HCT116 (cell line): Measurements from ENCODE around the gene C6orf118. TPM values are rescaled to one million over a fixed set of nuclear protein-coding genes. Genes with fewer than 3 reads are reported as not detected.

Source experiments
- ATAC-seq: fragments of 200-7000 bp; cut with Tn5 transposase; 2 replicates; pipeline ENCODE4 v1.9.1; 2020; ENCODE audit warnings: mild to moderate bottlenecking, moderate library complexity
- BruUV-seq: library from RNA; stranded (reverse); fragments of 400-500 nt; replicated peaks from 2 replicates; lab custom pipeline; 2021; lab: Mats Ljungman, UMichigan
- CTCF ChIA-PET: fragments of 300-600 bp; sonication (Branson Sonifier 250); formaldehyde crosslinking; loops from one replicate; lab custom pipeline; 2021; ENCODE audit warnings: antibody characterized with exemption; lab: Charles Lee
- POLR2A ChIA-PET: fragments of 300-600, 350-600 bp; sonication (Branson Sonifier 250); formaldehyde crosslinking; loops from one replicate; lab custom pipeline; 2021; ENCODE audit warnings: antibody characterized with exemption; lab: Charles Lee
- RAD21 ChIA-PET, 2 experiments: fragments of 300-600 bp; sonication (Branson Sonifier 250); formaldehyde crosslinking; loops; one replicate each; lab custom pipeline; 2023; ENCODE audit warnings: low total read pairs in 2 of 2; ENCODE audit not compliant: uncharacterized antibody in 2 of 2, unreplicated experiment in 2 of 2, low non-redundant PET in 1 of 2; lab: Charles Lee
- DNase-seq: peaks from one replicate; pipeline ENCODE4 v3.0.0-alpha.2; 2010; ENCODE audit warnings: low read depth, low spot score
- H2AFZ ChIP-seq: fragments of 200-600 bp; shearing (Covaris generic), sonication (generic); 2 replicates; pipeline ENCODE4 v1.6.1; 2017; ENCODE audit warnings: low read depth, mixed run types, mixed read lengths, antibody characterized with exemption, low read length; ENCODE audit not compliant: poor library complexity, severe bottlenecking
- H3K27ac ChIP-seq: 2 replicates; pipeline ENCODE4 v1.5.1; 2012; ENCODE audit warnings: low read depth, low read length
- H3K27me3 ChIP-seq: fragments of 200-600 bp; sonication (generic); 2 replicates; pipeline ENCODE4 v1.6.1; 2016; ENCODE audit warnings: mixed run types, low read length, mixed read lengths; ENCODE audit not compliant: insufficient read depth
- H3K36me3 ChIP-seq, 2 experiments: fragments of 200-500 bp in 1 of 2; fragments of 200-600 bp in 1 of 2; sonication (Bioruptor generic) in 1 of 2; sonication (generic) in 1 of 2; 2 replicates each; pipeline versions ENCODE4 v1.5.1 to v1.6.1; 2014 to 2016; ENCODE audit warnings: low read length in 2 of 2, inconsistent platforms in 1 of 2, mixed read lengths in 1 of 2, mixed run types in 1 of 2; ENCODE audit not compliant: insufficient read depth in 2 of 2, control insufficient read depth in 1 of 2
- H3K4me1 ChIP-seq, 2 experiments: fragments of 200-600 bp in 1 of 2; sonication (generic) in 1 of 2; 2 replicates each; pipeline versions ENCODE4 v1.5.1 to v1.6.1; 2012 to 2017; ENCODE audit warnings: low read length in 2 of 2, inconsistent platforms in 1 of 2, mild to moderate bottlenecking in 1 of 2, mixed read lengths in 1 of 2, mixed run types in 1 of 2, moderate library complexity in 1 of 2; ENCODE audit not compliant: insufficient read depth in 2 of 2, control insufficient read depth in 1 of 2
- H3K4me2 ChIP-seq: fragments of 200-600 bp; sonication (generic); 2 replicates; pipeline ENCODE4 v1.6.1; 2017; ENCODE audit warnings: mixed run types, low read length, mixed read lengths
- H3K4me3 ChIP-seq, 2 experiments: fragments of 200-600 bp in 1 of 2; sonication (generic) in 1 of 2; replicated peaks in 1 of 2; 2 replicates each; pipeline ENCODE4 v1.5.1; 2011 to 2016; ENCODE audit warnings: low read length in 2 of 2, control low read depth in 1 of 2, low read depth in 1 of 2, mild to moderate bottlenecking in 1 of 2, mixed read lengths in 1 of 2, mixed run types in 1 of 2
- H3K79me2 ChIP-seq: fragments of 200-600 bp; sonication (generic); 2 replicates; pipeline ENCODE4 v1.6.1; 2017; ENCODE audit warnings: mild to moderate bottlenecking, mixed run types, low read length, moderate library complexity, mixed read lengths; ENCODE audit not compliant: insufficient read depth
- H3K9ac ChIP-seq: fragments of 200-600 bp; sonication (generic); 2 replicates; pipeline ENCODE4 v1.6.1; 2016; ENCODE audit warnings: low read length, mixed read lengths
- H3K9me2 ChIP-seq: fragments of 200-600 bp; sonication (generic), shearing (Covaris generic); 2 replicates; pipeline ENCODE4 v1.6.1; 2017; ENCODE audit warnings: mixed run types, mild to moderate bottlenecking, moderate library complexity; ENCODE audit not compliant: insufficient read depth
- H3K9me3 ChIP-seq, 2 experiments: fragments of 200-500 bp in 1 of 2; fragments of 200-600 bp in 1 of 2; sonication (Bioruptor generic) in 1 of 2; sonication (generic) in 1 of 2; 2 replicates each; pipeline ENCODE4 v1.6.1; 2014 to 2017; ENCODE audit warnings: low read length in 2 of 2, mixed read lengths in 2 of 2, inconsistent platforms in 1 of 2, low read depth in 1 of 2, mild to moderate bottlenecking in 1 of 2, mixed run types in 1 of 2, moderate library complexity in 1 of 2; ENCODE audit not compliant: control insufficient read depth in 1 of 2, insufficient read depth in 1 of 2
- H4K20me1 ChIP-seq: fragments of 200-600 bp; sonication (generic), shearing (Covaris generic); 2 replicates; pipeline ENCODE4 v1.6.1; 2017; ENCODE audit warnings: mixed run types, mild to moderate bottlenecking, moderate library complexity; ENCODE audit not compliant: insufficient read depth
- CEBPB ChIP-seq: IDR thresholded peaks from 2 replicates; pipeline ENCODE4 v1.6.1; 2012; ENCODE audit warnings: low read depth
- EGR1 ChIP-seq: IDR thresholded peaks from 2 replicates; pipeline ENCODE4 v1.6.1; 2012; ENCODE audit warnings: low read depth
- EZH2 ChIP-seq: fragments of 200-600 bp; sonication (generic); IDR thresholded peaks from 2 replicates; pipeline ENCODE4 v1.6.1; 2017; ENCODE audit warnings: antibody characterized with exemption, mixed run types
- FOSL1 ChIP-seq: IDR thresholded peaks from 2 replicates; pipeline ENCODE4 v1.6.1; 2012; ENCODE audit warnings: low read depth
- JUND ChIP-seq: IDR thresholded peaks from 2 replicates; pipeline ENCODE4 v1.6.1; 2012
- MAX ChIP-seq: IDR thresholded peaks from 2 replicates; pipeline ENCODE4 v1.6.1; 2012
- POLR2A ChIP-seq: IDR thresholded peaks from 2 replicates; pipeline ENCODE4 v1.7.0; 2011; ENCODE audit warnings: borderline replicate concordance; ENCODE audit not compliant: insufficient read depth, insufficient read length; ENCODE audit errors: extremely low read depth
- POLR2AphosphoS5 ChIP-seq: IDR thresholded peaks from 2 replicates; pipeline ENCODE4 v1.6.1; 2011; ENCODE audit warnings: mild to moderate bottlenecking, low read depth, low read length, moderate library complexity
- SIN3A ChIP-seq: IDR thresholded peaks from 2 replicates; pipeline ENCODE4 v1.6.1; 2012; ENCODE audit warnings: low read depth
- SP1 ChIP-seq: IDR thresholded peaks from 2 replicates; pipeline ENCODE4 v1.6.1; 2012; ENCODE audit warnings: low read depth
- SRF ChIP-seq: IDR thresholded peaks from 2 replicates; pipeline ENCODE4 v1.6.1; 2012; ENCODE audit warnings: low read depth
- TCF7L2 ChIP-seq: IDR thresholded peaks from 2 replicates; pipeline ENCODE4 v1.7.0; 2011; ENCODE audit warnings: borderline replicate concordance, inconsistent platforms; ENCODE audit not compliant: insufficient read depth, insufficient read length; ENCODE audit errors: extremely low read depth
- ZBTB33 ChIP-seq: IDR thresholded peaks from 2 replicates; pipeline ENCODE4 v1.6.1; 2011; ENCODE audit warnings: mild to moderate bottlenecking, low read length, moderate library complexity; ENCODE audit not compliant: insufficient replicate concordance; ENCODE audit errors: extremely low read depth
- ZFX ChIP-seq: fragments of 450-650 bp; IDR thresholded peaks from 2 replicates; pipeline ENCODE4 v1.6.1; 2017
- ZNF274 ChIP-seq: fragments of 200-500 bp; sonication (Bioruptor generic); IDR thresholded peaks from 2 replicates; pipeline ENCODE4 v1.6.1; 2014; ENCODE audit warnings: mild to moderate bottlenecking, low read depth, low read length, inconsistent platforms
- intact Hi-C: fragments of 100-400 bp; cut with micrococcal nuclease; formaldehyde crosslinking; loops from 2 replicates; pipeline ENCODE4 v1.10.0; 2022
- total RNA-seq: library from RNA; stranded (reverse); gene quantifications from one replicate; pipeline ENCODE4 v1.2.1, GENCODE V29; 2021; ENCODE audit not compliant: unreplicated experiment

Gene C6orf118
- total RNA-seq, 1 experiment from 2014 or later = not detected

- H4K20me1 ChIP-seq = no peaks in the 10 kb centered on the region
- RAD21 ChIA-PET = no interaction called here
Observed at GRCh38 chr6:165321555-165322145, 12.2 kb upstream of the C6orf118 start.

GRCh38 chr6:165321150-165321549, 11.7 kb upstream of the C6orf118 start:
- no peak for ATAC-seq
- Histone ChIP-seq H3K36me3 (no peaks in the 10 kb centered on the region), H3K9me3 (peaks cover 4 to 8% of the 10 kb centered on the region in 2 experiments; a peak in 2 of 4 replicates), H2AFZ (no peak overlapping the region), H3K4me2 (no peak overlapping the region), H3K4me3 (no peak overlapping the region), H3K9ac (no peak overlapping the region), H3K79me2 (no peaks in the 10 kb centered on the region), H3K9me2 (no peaks in the 10 kb centered on the region), H4K20me1 (no peaks in the 10 kb centered on the region), H3K27me3 (no peaks in the 10 kb centered on the region), H3K4me1 (no peaks in the 10 kb centered on the region), H3K27ac (no peak overlapping the region)
- TF ChIP-seq MAX = no peak
- no peak for TF ChIP-seq SRF
- no peak for TF ChIP-seq FOSL1
- no peak for TF ChIP-seq TCF7L2
- TF ChIP-seq EZH2 = no peak
- TF ChIP-seq CEBPB = no peak
- TF ChIP-seq POLR2AphosphoS5 = no peak
- no peak for TF ChIP-seq ZBTB33
- TF ChIP-seq JUND = no peak
- POLR2A ChIA-PET = no interaction called here
- intact Hi-C loops = no loop called here
- CTCF ChIA-PET = no interaction called here
- BruUV-seq = no TSS peak
- DNase-seq = no peak
- RAD21 ChIA-PET = no interaction called here

More at GRCh38 chr6:165321555-165322145, 12.2 kb upstream of the C6orf118 start:
- ATAC-seq (no peak), DNase-seq (no peak)
- no peak overlapping the region for H3K4me2 ChIP-seq
- TF ChIP-seq SP1 (no peak), SIN3A (no peak), POLR2A (no peak), ZFX (no peak), MAX (no peak), JUND (no peak), EGR1 (no peak), FOSL1 (no peak), ZNF274 (no peak), TCF7L2 (no peak)
- H3K9me2 ChIP-seq = no peaks in the 10 kb centered on the region
- no peaks in the 10 kb centered on the region for H3K36me3 ChIP-seq
- H3K27me3 ChIP-seq = no peaks in the 10 kb centered on the region
- H3K4me1 ChIP-seq = no peaks in the 10 kb centered on the region
- ChIA-PET CTCF (no interaction called here), POLR2A (no interaction called here)
- H3K27ac ChIP-seq = no peak overlapping the region
- intact Hi-C loops = no loop called here
- no peaks in the 10 kb centered on the region for H3K79me2 ChIP-seq
- no peak overlapping the region for H3K4me3 ChIP-seq
- BruUV-seq = no TSS peak
- peaks cover 4 to 8% of the 10 kb centered on the region in 2 experiments; a peak in 2 of 4 replicates for H3K9me3 ChIP-seq
- no peak overlapping the region for H3K9ac ChIP-seq
- no peak overlapping the region for H2AFZ ChIP-seq
